GM19397 (cell line): ENCODE data around the gene LRBA.
A peak's percentile ranks its signal among the peaks of the same experiment; 100 is the strongest.
"Not testable (repeated sequence)": the region's sequence is repeated elsewhere in the genome, so short reads cannot be mapped to it uniquely, and the experiment has no call there.

Source experiments
- ATAC-seq: cut with Tn5 transposase; IDR thresholded peaks from one replicate; pipeline ENCODE4 v1.9.1; 2021; ENCODE audit warnings: mild to moderate bottlenecking, moderate library complexity; ENCODE audit not compliant: unreplicated experiment

The LRBA gene

GRCh38 chr4:151022586-151022985, 7.5 kb upstream of the LRBA start:
- ATAC-seq: no peak

GRCh38 chr4:151021637-151022334, 6.7 kb upstream of the LRBA start:
- ATAC-seq: no peak

DNA sequence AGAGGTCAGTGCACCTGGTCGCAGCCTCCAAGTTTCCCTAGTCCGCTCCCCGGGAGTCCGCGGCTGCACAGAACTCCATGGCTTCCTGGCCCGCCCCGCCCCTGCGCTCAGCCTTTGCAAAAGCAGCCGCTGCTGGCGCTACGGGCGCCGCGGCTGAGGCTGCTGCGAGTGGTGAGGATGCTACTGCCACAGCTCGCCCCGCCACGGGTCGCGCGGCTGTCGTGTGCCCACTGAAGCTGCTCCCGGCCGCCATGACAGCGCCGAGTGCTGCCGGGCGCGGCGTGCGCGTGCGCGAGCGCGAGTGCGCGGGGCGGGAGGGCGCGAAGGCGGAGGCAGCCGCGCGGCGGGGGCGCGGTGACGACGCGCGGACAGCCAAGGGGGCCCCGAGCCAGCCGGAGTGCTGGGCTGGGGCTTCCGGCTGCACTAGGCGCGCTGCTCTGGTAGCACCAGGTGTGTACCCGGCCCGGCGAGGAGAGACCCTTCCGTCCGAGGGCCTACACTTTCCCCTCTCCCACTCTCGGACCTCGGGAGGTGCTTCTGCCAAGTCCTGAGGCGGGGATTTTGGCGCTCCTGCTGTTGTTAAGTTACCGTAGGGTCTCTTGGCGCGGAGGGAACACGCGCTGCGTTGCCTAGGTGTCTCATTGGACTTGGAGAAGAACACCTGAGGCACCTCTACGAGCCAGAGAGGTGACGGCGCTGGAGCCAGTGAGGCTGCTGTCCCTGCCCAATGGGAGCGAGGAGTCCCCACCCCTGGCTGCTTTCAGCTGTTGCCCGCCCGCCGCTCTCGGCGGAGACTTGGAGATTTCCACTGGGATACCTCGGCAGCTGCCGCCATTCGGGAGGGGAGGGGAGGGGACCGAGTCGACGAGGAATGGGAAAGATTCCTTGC, 619 bp upstream of the LRBA start:
- ATAC-seq: peak; percentile 85

- no peak for ATAC-seq
Observed at GRCh38 chr4:151013944-151014343, 1.1 kb downstream of the LRBA start.

GRCh38 chr4:151013491-151013890, 1.6 kb downstream of the LRBA start:
- no peak for ATAC-seq

GRCh38 chr4:151012820-151013219, 2.3 kb downstream of the LRBA start:
- ATAC-seq: no peak

DNA sequence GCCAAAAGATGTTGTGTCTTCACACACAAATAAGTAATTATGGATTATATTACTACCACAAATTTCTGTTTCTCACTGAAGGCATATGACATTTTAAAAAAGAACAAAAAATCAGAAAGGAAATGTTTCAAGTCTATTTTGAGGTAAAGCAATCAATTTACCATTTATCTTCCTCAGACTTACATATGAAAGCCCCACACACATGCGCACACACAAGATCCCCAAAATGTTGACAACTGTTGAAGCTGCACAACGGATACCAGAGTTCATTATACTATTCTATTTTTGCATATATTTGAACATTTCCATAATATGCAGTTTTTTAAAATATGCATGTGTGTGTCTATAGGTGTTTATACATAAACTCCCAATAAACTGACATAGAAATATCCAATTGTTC, 2.7 kb downstream of the LRBA start:
- no peak for ATAC-seq

DNA sequence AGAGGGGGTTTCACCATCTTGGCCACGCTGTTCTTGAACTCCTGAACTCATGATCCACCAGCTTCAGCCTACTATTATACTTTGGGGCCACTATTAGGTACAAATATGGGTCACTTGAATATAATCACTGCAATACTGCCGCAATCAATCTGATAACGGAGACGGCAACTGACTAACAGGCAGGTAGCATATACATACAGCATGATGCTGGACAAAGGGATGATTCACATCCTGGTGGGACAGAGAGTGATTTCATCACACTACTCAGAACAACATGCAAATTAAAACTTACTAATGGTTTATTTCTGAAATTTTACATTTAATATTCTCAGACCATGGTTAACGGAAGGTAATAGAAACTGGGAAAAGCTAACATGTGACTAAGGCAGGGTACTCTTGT, 10.9 kb downstream of the LRBA start:
- ATAC-seq: no peak

- no peak for ATAC-seq
Observed at GRCh38 chr4:151000747-151001429, 14.2 kb downstream of the LRBA start.

DNA sequence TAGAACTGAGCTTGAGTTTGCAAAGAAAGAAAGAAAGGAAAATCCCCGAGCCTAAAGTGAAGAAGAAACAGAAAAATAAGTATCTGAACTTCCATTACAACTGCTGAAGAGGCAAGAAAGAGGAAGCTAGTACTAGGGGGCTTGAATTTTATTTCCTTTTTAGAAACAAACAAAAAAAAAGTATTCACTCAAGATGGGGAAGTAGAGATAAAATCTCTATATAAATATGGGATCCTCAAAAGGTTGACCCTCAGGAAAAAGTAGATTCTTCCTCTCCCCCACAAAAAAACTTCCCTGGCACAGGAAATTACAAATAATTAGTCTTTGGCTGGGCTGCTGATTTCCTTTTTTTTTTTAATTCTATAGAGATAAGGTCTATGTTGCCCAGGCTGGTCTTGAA, 16.0 kb downstream of the LRBA start:
- no peak for ATAC-seq

DNA sequence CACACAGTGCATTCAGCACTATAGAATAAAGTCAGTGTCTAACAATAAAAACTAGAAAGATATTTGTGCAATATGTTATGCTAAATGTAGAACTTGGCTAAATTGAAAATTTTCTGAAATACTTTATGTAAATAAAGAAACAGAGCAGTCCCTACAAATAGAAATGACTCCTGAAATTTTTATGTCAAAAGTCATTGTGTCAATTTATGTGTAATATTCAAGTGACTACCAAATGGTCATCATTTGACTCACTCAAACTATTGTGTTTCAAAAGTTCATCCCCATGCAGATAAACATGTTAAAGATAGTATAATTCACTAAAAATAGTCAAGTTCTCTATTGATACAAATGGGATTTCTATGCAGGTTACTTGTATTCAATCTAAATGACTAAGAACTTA, 17.9 kb downstream of the LRBA start:
- ATAC-seq: no peak

DNA sequence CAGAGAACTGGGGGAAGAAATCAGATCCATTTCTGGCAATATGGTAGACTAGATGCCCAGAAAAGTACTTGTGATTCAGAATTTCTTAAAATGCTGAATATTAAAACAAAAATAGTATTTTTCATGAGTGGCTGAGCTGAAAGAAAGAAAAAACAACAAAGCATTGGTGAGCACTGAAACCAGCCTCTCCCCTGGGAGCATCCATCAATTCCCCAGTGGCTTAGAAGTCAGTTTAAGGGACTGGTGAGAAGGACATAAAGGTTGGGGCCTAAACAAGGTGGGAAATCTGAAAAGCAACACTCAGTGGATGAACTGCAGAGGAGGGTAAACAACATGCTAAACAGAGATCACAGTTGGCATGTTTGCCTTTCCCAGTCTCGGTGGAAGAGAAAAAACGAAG, 20.4 kb downstream of the LRBA start:
- no peak for ATAC-seq

DNA sequence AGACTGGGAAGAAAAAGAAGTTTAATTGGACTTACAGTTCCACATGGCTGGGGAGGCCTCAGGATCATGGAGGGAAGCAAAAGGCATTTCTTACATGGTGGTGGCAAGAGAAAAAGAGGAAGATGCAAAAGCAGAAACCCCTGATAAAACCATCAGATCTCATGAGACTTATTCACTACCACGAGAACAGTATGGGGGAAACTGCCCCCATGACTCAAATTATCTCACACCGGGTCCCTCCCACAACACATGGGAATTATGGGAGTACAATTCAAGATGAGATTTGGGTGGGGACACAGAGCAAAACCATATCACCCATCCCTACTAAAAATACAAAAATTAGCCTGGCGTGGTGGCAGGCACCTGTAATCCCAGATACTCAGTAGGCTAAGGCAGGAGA, 21.5 kb downstream of the LRBA start:
- ATAC-seq: not testable (repeated sequence)

DNA sequence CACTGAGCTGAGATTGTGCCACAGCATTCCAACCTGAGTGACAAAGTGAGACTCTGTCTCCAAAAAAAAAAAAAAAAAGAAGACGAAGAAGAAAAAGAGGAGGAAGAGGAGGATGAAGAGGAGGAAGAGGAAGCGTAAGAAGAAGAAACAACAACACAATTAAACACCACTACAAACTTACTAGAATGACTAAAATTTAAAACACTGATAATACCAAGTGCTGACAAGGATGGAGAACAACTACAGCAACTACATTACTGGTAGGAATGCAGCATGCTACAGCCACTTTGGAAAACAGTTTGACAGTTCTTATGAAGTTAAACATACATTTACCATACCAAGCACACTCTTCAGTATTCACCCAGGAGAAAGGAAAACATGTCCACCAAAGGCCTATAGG, 24.1 kb downstream of the LRBA start:
- no peak for ATAC-seq

GRCh38 chr4:150990250-150990649, 24.8 kb downstream of the LRBA start:
- ATAC-seq: no peak

DNA sequence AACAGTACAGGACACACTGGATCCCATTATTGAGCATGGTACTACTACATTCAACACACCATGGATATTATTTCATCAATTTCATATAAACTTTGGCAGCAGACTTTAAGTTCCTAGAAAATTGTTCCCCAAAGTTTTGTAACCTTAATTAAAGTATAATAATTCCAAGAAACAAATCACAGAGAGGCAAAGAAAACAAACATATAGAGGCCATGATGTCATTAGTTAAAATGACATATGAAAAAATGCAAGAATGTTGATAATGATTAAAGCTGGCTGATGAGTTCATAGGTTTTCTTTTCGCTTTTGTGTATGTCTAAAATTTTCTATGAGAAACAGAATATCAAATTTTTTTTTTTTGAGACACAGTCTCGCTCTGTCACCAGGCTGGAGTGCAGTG, 26.8 kb downstream of the LRBA start:
- ATAC-seq: no peak

GRCh38 chr4:150987204-150987603, 27.9 kb downstream of the LRBA start:
- no peak for ATAC-seq

- ATAC-seq: peak; percentile 61
Observed at GRCh38 chr4:150986085-150986484, 29.0 kb downstream of the LRBA start.

- no peak for ATAC-seq
Observed at GRCh38 chr4:150983851-150984250, 31.2 kb downstream of the LRBA start.

DNA sequence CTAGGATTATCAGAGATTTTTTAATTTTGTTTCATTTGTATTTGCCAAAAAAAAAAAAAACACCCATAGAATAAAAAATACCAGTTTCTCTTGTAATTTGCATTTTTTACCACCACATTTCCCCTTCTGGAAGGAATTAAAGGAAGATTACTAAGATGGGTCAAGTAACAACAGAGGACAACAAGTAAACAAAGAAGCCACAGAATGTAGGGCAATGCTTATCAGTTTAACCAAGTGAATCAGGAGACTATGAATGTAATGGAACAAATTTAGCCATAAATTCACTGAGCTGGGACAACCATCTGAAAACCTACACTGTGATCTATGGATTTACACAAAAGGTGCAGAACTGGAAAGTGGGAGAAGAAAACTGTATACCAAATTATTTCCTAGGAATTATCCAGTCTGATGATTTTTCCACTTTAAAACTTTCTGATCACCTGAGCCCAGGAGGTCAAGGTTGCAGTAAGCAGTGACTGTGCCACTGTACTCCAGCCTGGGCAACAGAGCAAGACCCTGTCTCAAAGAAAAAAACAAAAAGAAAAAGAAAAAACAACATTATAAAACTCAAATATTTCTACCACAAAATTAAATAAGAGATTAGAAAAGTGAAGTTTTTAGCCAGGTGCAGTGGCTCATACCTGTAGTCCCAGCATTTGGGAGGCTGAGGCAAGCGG, 32.4 kb downstream of the LRBA start:
- no peak for ATAC-seq
